HCT116 (cell line): Measurements from ENCODE around the gene UNKL. TPM values are rescaled to one million over a fixed set of nuclear protein-coding genes. Genes with fewer than 3 reads are reported as not detected.

Experiments used
- ATAC-seq: fragments of 200-7000 bp; cut with Tn5 transposase; 2 replicates; pipeline ENCODE4 v1.9.1; 2020; ENCODE audit warnings: mild to moderate bottlenecking, moderate library complexity
- BruUV-seq: library from RNA; stranded (reverse); fragments of 400-500 nt; replicated peaks from 2 replicates; lab custom pipeline; 2021; lab: Mats Ljungman, UMichigan
- CTCF ChIA-PET: fragments of 300-600 bp; sonication (Branson Sonifier 250); formaldehyde crosslinking; loops from one replicate; lab custom pipeline; 2021; ENCODE audit warnings: antibody characterized with exemption; lab: Charles Lee
- POLR2A ChIA-PET: fragments of 300-600, 350-600 bp; sonication (Branson Sonifier 250); formaldehyde crosslinking; loops from one replicate; lab custom pipeline; 2021; ENCODE audit warnings: antibody characterized with exemption; lab: Charles Lee
- RAD21 ChIA-PET, 2 experiments: fragments of 300-600 bp; sonication (Branson Sonifier 250); formaldehyde crosslinking; loops; one replicate each; lab custom pipeline; 2023; ENCODE audit warnings: low total read pairs in 2 of 2; ENCODE audit not compliant: uncharacterized antibody in 2 of 2, unreplicated experiment in 2 of 2, low non-redundant PET in 1 of 2; lab: Charles Lee
- DNase-seq: peaks from one replicate; pipeline ENCODE4 v3.0.0-alpha.2; 2010; ENCODE audit warnings: low read depth, low spot score
- H2AFZ ChIP-seq: fragments of 200-600 bp; shearing (Covaris generic), sonication (generic); 2 replicates; pipeline ENCODE4 v1.6.1; 2017; ENCODE audit warnings: low read depth, mixed run types, mixed read lengths, antibody characterized with exemption, low read length; ENCODE audit not compliant: poor library complexity, severe bottlenecking
- H3K27ac ChIP-seq: 2 replicates; pipeline ENCODE4 v1.5.1; 2012; ENCODE audit warnings: low read depth, low read length
- H3K27me3 ChIP-seq: fragments of 200-600 bp; sonication (generic); 2 replicates; pipeline ENCODE4 v1.6.1; 2016; ENCODE audit warnings: mixed run types, low read length, mixed read lengths; ENCODE audit not compliant: insufficient read depth
- H3K36me3 ChIP-seq, 2 experiments: fragments of 200-500 bp in 1 of 2; fragments of 200-600 bp in 1 of 2; sonication (Bioruptor generic) in 1 of 2; sonication (generic) in 1 of 2; 2 replicates each; pipeline versions ENCODE4 v1.5.1 to v1.6.1; 2014 to 2016; ENCODE audit warnings: low read length in 2 of 2, inconsistent platforms in 1 of 2, mixed read lengths in 1 of 2, mixed run types in 1 of 2; ENCODE audit not compliant: insufficient read depth in 2 of 2, control insufficient read depth in 1 of 2
- H3K4me1 ChIP-seq, 2 experiments: fragments of 200-600 bp in 1 of 2; sonication (generic) in 1 of 2; 2 replicates each; pipeline versions ENCODE4 v1.5.1 to v1.6.1; 2012 to 2017; ENCODE audit warnings: low read length in 2 of 2, inconsistent platforms in 1 of 2, mild to moderate bottlenecking in 1 of 2, mixed read lengths in 1 of 2, mixed run types in 1 of 2, moderate library complexity in 1 of 2; ENCODE audit not compliant: insufficient read depth in 2 of 2, control insufficient read depth in 1 of 2
- H3K4me2 ChIP-seq: fragments of 200-600 bp; sonication (generic); 2 replicates; pipeline ENCODE4 v1.6.1; 2017; ENCODE audit warnings: mixed run types, low read length, mixed read lengths
- H3K4me3 ChIP-seq, 2 experiments: fragments of 200-600 bp in 1 of 2; sonication (generic) in 1 of 2; replicated peaks in 1 of 2; 2 replicates each; pipeline ENCODE4 v1.5.1; 2011 to 2016; ENCODE audit warnings: low read length in 2 of 2, control low read depth in 1 of 2, low read depth in 1 of 2, mild to moderate bottlenecking in 1 of 2, mixed read lengths in 1 of 2, mixed run types in 1 of 2
- H3K79me2 ChIP-seq: fragments of 200-600 bp; sonication (generic); 2 replicates; pipeline ENCODE4 v1.6.1; 2017; ENCODE audit warnings: mild to moderate bottlenecking, mixed run types, low read length, moderate library complexity, mixed read lengths; ENCODE audit not compliant: insufficient read depth
- H3K9ac ChIP-seq: fragments of 200-600 bp; sonication (generic); 2 replicates; pipeline ENCODE4 v1.6.1; 2016; ENCODE audit warnings: low read length, mixed read lengths
- H3K9me2 ChIP-seq: fragments of 200-600 bp; sonication (generic), shearing (Covaris generic); 2 replicates; pipeline ENCODE4 v1.6.1; 2017; ENCODE audit warnings: mixed run types, mild to moderate bottlenecking, moderate library complexity; ENCODE audit not compliant: insufficient read depth
- H3K9me3 ChIP-seq, 2 experiments: fragments of 200-500 bp in 1 of 2; fragments of 200-600 bp in 1 of 2; sonication (Bioruptor generic) in 1 of 2; sonication (generic) in 1 of 2; 2 replicates each; pipeline ENCODE4 v1.6.1; 2014 to 2017; ENCODE audit warnings: low read length in 2 of 2, mixed read lengths in 2 of 2, inconsistent platforms in 1 of 2, low read depth in 1 of 2, mild to moderate bottlenecking in 1 of 2, mixed run types in 1 of 2, moderate library complexity in 1 of 2; ENCODE audit not compliant: control insufficient read depth in 1 of 2, insufficient read depth in 1 of 2
- H4K20me1 ChIP-seq: fragments of 200-600 bp; sonication (generic), shearing (Covaris generic); 2 replicates; pipeline ENCODE4 v1.6.1; 2017; ENCODE audit warnings: mixed run types, mild to moderate bottlenecking, moderate library complexity; ENCODE audit not compliant: insufficient read depth
- CBX3 ChIP-seq: IDR thresholded peaks from 2 replicates; pipeline ENCODE4 v1.6.1; 2012; ENCODE audit warnings: low read depth
- CEBPB ChIP-seq: IDR thresholded peaks from 2 replicates; pipeline ENCODE4 v1.6.1; 2012; ENCODE audit warnings: low read depth
- EGR1 ChIP-seq: IDR thresholded peaks from 2 replicates; pipeline ENCODE4 v1.6.1; 2012; ENCODE audit warnings: low read depth
- ELF1 ChIP-seq: IDR thresholded peaks from 2 replicates; pipeline ENCODE4 v1.6.1; 2012; ENCODE audit warnings: low read depth, borderline replicate concordance
- EZH2 ChIP-seq: fragments of 200-600 bp; sonication (generic); IDR thresholded peaks from 2 replicates; pipeline ENCODE4 v1.6.1; 2017; ENCODE audit warnings: antibody characterized with exemption, mixed run types
- FOSL1 ChIP-seq: IDR thresholded peaks from 2 replicates; pipeline ENCODE4 v1.6.1; 2012; ENCODE audit warnings: low read depth
- JUND ChIP-seq: IDR thresholded peaks from 2 replicates; pipeline ENCODE4 v1.6.1; 2012
- MAX ChIP-seq: IDR thresholded peaks from 2 replicates; pipeline ENCODE4 v1.6.1; 2012
- POLR2A ChIP-seq: IDR thresholded peaks from 2 replicates; pipeline ENCODE4 v1.7.0; 2011; ENCODE audit warnings: borderline replicate concordance; ENCODE audit not compliant: insufficient read depth, insufficient read length; ENCODE audit errors: extremely low read depth
- POLR2AphosphoS5 ChIP-seq: IDR thresholded peaks from 2 replicates; pipeline ENCODE4 v1.6.1; 2011; ENCODE audit warnings: mild to moderate bottlenecking, low read depth, low read length, moderate library complexity
- RAD21 ChIP-seq: IDR thresholded peaks from 2 replicates; pipeline ENCODE4 v1.6.1; 2012; ENCODE audit warnings: low read depth, mild to moderate bottlenecking
- REST ChIP-seq: IDR thresholded peaks from 2 replicates; pipeline ENCODE4 v1.6.1; 2012; ENCODE audit warnings: low read depth
- SIN3A ChIP-seq: IDR thresholded peaks from 2 replicates; pipeline ENCODE4 v1.6.1; 2012; ENCODE audit warnings: low read depth
- SP1 ChIP-seq: IDR thresholded peaks from 2 replicates; pipeline ENCODE4 v1.6.1; 2012; ENCODE audit warnings: low read depth
- SRF ChIP-seq: IDR thresholded peaks from 2 replicates; pipeline ENCODE4 v1.6.1; 2012; ENCODE audit warnings: low read depth
- TCF7L2 ChIP-seq: IDR thresholded peaks from 2 replicates; pipeline ENCODE4 v1.7.0; 2011; ENCODE audit warnings: borderline replicate concordance, inconsistent platforms; ENCODE audit not compliant: insufficient read depth, insufficient read length; ENCODE audit errors: extremely low read depth
- ZFX ChIP-seq: fragments of 450-650 bp; IDR thresholded peaks from 2 replicates; pipeline ENCODE4 v1.6.1; 2017
- ZNF274 ChIP-seq: fragments of 200-500 bp; sonication (Bioruptor generic); IDR thresholded peaks from 2 replicates; pipeline ENCODE4 v1.6.1; 2014; ENCODE audit warnings: mild to moderate bottlenecking, low read depth, low read length, inconsistent platforms
- intact Hi-C: fragments of 100-400 bp; cut with micrococcal nuclease; formaldehyde crosslinking; loops from 2 replicates; pipeline ENCODE4 v1.10.0; 2022
- total RNA-seq: library from RNA; stranded (reverse); gene quantifications from one replicate; pipeline ENCODE4 v1.2.1, GENCODE V29; 2021; ENCODE audit not compliant: unreplicated experiment
- TF ChIP-seq, protein P1 (sequence below): IDR thresholded peaks from 2 replicates; pipeline ENCODE4 v1.6.1; 2011; ENCODE audit warnings: mild to moderate bottlenecking, low read length, moderate library complexity; ENCODE audit not compliant: insufficient replicate concordance; ENCODE audit errors: extremely low read depth
- TF ChIP-seq, protein P2 (sequence below), 3 experiments: fragments of 200-600 bp in 1 of 3; sonication (generic) in 1 of 3; IDR thresholded peaks in 2 of 3; conservative IDR thresholded peaks in 1 of 3; 2 replicates each; pipeline ENCODE4 v1.5.1; 2012 to 2017; ENCODE audit warnings: low read depth in 2 of 3, low read length in 2 of 3, antibody characterized with exemption in 1 of 3, borderline replicate concordance in 1 of 3, control low read depth in 1 of 3, mild to moderate bottlenecking in 1 of 3, mixed read lengths in 1 of 3, mixed run types in 1 of 3, moderate library complexity in 1 of 3; ENCODE audit not compliant: insufficient read depth in 1 of 3

The UNKL gene
- total RNA-seq, 1 experiment from 2014 or later = 24.9 TPM

GRCh38 chr16:1361685-1362360 lies 52.7 kb downstream of the UNKL start:
- TF ChIP-seq CEBPB = no peak
- no peak for TF ChIP-seq ZNF274
- TF ChIP-seq MAX = no peak
- no peak for TF ChIP-seq EGR1
- no peak for TF ChIP-seq POLR2A
- no peak for TF ChIP-seq EZH2
- no peak for TF ChIP-seq CBX3
- TF ChIP-seq RAD21 = no peak
- no peak for TF ChIP-seq POLR2AphosphoS5
- no peak for TF ChIP-seq SRF
- TF ChIP-seq ZFX = no peak
- TF ChIP-seq SIN3A = no peak
- no peak for TF ChIP-seq SP1
- no peak for TF ChIP-seq ELF1
- TF ChIP-seq FOSL1 = no peak
- TF ChIP-seq REST = no peak
- TF ChIP-seq TCF7L2 = no peak
- TF ChIP-seq, protein P1, sequence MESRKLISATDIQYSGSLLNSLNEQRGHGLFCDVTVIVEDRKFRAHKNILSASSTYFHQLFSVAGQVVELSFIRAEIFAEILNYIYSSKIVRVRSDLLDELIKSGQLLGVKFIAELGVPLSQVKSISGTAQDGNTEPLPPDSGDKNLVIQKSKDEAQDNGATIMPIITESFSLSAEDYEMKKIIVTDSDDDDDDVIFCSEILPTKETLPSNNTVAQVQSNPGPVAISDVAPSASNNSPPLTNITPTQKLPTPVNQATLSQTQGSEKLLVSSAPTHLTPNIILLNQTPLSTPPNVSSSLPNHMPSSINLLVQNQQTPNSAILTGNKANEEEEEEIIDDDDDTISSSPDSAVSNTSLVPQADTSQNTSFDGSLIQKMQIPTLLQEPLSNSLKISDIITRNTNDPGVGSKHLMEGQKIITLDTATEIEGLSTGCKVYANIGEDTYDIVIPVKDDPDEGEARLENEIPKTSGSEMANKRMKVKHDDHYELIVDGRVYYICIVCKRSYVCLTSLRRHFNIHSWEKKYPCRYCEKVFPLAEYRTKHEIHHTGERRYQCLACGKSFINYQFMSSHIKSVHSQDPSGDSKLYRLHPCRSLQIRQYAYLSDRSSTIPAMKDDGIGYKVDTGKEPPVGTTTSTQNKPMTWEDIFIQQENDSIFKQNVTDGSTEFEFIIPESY = no peak
- TF ChIP-seq JUND = no peak
- TF ChIP-seq, protein P2, sequence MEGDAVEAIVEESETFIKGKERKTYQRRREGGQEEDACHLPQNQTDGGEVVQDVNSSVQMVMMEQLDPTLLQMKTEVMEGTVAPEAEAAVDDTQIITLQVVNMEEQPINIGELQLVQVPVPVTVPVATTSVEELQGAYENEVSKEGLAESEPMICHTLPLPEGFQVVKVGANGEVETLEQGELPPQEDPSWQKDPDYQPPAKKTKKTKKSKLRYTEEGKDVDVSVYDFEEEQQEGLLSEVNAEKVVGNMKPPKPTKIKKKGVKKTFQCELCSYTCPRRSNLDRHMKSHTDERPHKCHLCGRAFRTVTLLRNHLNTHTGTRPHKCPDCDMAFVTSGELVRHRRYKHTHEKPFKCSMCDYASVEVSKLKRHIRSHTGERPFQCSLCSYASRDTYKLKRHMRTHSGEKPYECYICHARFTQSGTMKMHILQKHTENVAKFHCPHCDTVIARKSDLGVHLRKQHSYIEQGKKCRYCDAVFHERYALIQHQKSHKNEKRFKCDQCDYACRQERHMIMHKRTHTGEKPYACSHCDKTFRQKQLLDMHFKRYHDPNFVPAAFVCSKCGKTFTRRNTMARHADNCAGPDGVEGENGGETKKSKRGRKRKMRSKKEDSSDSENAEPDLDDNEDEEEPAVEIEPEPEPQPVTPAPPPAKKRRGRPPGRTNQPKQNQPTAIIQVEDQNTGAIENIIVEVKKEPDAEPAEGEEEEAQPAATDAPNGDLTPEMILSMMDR (IDR thresholded peaks at IDR 0.05 in 2 of 3, conservative IDR thresholded peaks at IDR 0.05 in 1 of 3; ENCODE audit: borderline replicate concordance in 1 of 3, insufficient read depth in 1 of 3, low read depth in 2 of 3, low read length in 2 of 3) = no peak
- H2AFZ ChIP-seq = no peak overlapping the region
- H3K27ac ChIP-seq = no peak overlapping the region
- H3K27me3 ChIP-seq = no peaks in the 10 kb centered on the region
- no peak overlapping the region for H3K4me3 ChIP-seq
- CTCF ChIA-PET = no interaction called here
- H3K4me1 ChIP-seq = peaks cover 18 to 32% of the 10 kb centered on the region in 2 experiments
- no TSS peak for BruUV-seq
- H4K20me1 ChIP-seq = peaks cover 3% of the 10 kb centered on the region; the same call in 1 of the 2 replicates
- H3K4me2 ChIP-seq = no peak overlapping the region
- no peaks in the 10 kb centered on the region for H3K9me3 ChIP-seq
- H3K9me2 ChIP-seq = no peaks in the 10 kb centered on the region
- POLR2A ChIA-PET = interaction anchor here (0.6 kb wide), 1 partner anchor 19 kb away, joined by 5 read pairs; no protein-coding TSS in a partner anchor
- DNase-seq (no peak), ATAC-seq (no peak)
- H3K36me3 ChIP-seq = peaks cover 25 to 42% of the 10 kb centered on the region in 2 experiments
- H3K79me2 ChIP-seq = peaks cover 60% of the 10 kb centered on the region
- no peak overlapping the region for H3K9ac ChIP-seq
- intact Hi-C loops = loop anchor here (10.0 kb wide), 1 partner anchor 53 kb away; the partner anchor contains the start of gene UNKL
- RAD21 ChIA-PET = no interaction called here
